GM21786 (cell line): ENCODE data around the gene CPED1.

Source experiments
- ATAC-seq: cut with Tn5 transposase; IDR thresholded peaks from one replicate; pipeline ENCODE4 v1.9.1; 2021; ENCODE audit not compliant: unreplicated experiment

The CPED1 gene

GRCh38 chr7:120988591-120989256 lies at the start of gene CPED1:
TSS of gene CPED1 (plus strand) at chr7:120988711. CDS start at chr7:120989622, 911 bp downstream.
- peak; percentile 38 for ATAC-seq

DNA sequence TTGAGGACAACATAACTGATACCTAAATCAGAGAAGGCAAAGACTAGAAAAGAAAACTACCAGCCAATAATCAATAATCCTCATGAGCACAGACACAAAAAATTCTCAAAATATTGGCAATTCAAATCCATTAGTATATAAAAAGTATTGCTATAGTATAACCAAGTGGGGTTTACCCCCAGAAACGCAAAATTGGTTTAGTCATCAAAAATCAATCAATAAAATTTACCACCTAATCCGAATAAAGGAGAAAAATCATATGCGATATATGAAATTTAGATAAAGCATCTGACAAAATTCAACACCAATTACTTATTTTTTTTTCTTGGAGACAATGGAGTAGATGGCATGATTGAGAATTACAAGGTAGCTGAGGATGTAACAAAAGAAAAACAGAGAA lies 49.2 kb upstream of the CPED1 start:
- no peak for ATAC-seq

- peak; percentile 66 for ATAC-seq
Measured at GRCh38 chr7:120941064-120941463, 47.4 kb upstream of the CPED1 start.

- no peak for ATAC-seq
Measured at GRCh38 chr7:120941856-120942255, 46.7 kb upstream of the CPED1 start.

- no peak for ATAC-seq
Measured at GRCh38 chr7:120942861-120943260, 45.6 kb upstream of the CPED1 start.

- no peak for ATAC-seq
Measured at GRCh38 chr7:120944826-120945562, 43.5 kb upstream of the CPED1 start.

DNA sequence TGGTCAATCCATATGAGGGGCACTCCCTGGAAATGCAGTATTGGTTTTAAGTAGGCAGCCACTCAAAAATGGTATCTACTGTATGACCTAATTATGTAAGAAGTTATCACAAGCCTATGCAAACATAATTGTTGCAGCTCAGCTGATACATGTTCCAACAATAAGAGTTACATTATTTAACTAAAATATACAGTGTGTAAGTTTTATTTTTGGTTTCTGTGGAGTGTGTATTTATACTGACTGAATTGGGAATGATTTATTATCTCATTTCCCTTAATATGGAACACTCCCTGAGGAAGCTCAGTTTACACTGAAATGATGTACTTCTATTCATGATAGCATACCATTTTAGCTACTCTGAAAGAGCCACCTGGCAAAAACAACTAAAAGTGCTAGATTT lies 40.5 kb upstream of the CPED1 start:
- no peak for ATAC-seq

GRCh38 chr7:120949393-120949911 lies 39.1 kb upstream of the CPED1 start:
- no peak for ATAC-seq

GRCh38 chr7:120949998-120950538 lies 38.4 kb upstream of the CPED1 start:
- ATAC-seq, result no peak

DNA sequence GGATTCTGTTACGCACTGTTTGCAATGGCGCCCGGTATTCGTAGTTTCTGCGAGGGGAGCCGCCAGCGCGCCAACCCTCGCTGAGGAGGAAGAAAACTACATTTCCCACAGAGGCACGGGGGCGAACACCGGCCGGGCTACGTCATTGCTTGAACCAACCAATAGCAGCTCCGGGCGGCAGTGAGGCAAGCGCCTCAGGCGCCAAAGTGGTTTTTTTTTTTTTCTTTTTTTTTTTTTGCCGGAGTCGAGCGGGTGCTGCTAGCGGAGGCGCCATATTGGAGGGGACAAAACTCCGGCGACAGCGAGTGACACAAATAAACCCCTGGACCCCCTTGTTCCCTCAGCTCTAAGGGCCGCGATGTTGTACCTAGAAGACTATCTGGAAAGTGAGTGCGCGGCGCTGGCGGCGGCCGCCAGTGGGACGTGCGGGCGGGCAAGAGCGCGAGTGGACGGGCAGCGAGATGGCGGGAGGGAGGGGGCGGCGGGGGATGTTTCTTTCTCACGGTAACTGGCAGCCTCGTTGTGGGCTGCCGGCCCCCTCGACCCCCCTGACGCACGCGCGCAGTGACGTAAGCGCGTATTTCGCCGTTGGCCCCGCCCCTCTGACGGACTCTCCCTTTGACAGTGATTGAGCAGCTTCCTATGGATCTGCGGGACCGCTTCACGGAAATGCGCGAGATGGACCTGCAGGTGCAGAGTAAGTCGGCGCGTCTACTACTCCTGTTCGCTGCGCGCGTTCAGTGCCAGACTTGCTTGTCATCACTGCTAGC lies 37.8 kb upstream of the CPED1 start, which contains the start of gene ING3:
ING3 (plus strand) TSS at position 239 of the 770 bp plus-strand sequence; CDS start at position 359, 120 bp downstream.
- peak; percentile 95 for ATAC-seq

DNA sequence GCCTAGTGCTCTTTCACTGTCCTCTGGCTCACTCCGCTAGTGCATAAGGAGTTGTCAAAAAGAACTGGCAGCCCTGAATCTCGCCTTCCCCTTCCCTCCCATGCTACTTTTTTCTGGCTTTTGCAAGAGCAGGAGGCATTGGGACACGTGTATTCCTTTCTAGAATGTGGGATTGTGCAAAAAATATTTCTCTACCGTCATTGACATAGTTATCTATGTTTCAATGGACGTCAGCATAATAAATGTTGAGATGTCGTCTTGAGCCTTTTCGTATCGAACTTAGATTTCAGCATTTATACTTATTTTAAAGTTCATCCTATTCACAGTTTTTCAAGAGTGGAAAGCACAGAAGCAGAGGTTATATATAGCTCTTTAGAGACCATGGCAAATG lies 37.2 kb upstream of the CPED1 start:
- ATAC-seq, result no peak

- no peak for ATAC-seq
Measured at GRCh38 chr7:120951826-120952225, 36.7 kb upstream of the CPED1 start.

DNA sequence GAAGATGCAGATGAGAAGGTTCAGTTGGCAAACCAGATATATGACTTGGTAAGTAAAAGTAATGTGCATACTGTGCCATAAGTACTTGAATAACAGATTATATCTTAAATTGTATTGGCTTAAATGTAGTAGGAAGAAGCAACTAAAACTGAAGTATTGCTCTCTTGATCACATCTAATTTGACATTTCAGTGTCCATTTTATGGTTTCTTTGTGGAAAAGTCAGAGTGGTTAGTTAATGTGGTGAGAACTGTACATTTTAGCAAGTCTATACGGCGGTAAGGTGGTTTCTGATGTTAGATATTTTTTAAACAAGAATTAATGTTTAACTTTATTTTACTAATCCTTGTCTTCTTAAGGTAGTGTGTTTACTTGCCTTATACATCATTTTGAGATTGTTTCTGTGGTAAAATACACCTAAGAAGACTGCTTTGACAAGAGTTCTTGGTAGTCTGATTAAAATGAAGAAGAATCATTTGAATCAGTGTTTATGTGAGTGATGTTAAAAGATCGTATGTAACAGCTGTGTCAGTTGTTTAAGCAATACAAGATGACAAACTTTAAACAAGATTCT lies 32.8 kb upstream of the CPED1 start:
- ATAC-seq, result peak; percentile 34

DNA sequence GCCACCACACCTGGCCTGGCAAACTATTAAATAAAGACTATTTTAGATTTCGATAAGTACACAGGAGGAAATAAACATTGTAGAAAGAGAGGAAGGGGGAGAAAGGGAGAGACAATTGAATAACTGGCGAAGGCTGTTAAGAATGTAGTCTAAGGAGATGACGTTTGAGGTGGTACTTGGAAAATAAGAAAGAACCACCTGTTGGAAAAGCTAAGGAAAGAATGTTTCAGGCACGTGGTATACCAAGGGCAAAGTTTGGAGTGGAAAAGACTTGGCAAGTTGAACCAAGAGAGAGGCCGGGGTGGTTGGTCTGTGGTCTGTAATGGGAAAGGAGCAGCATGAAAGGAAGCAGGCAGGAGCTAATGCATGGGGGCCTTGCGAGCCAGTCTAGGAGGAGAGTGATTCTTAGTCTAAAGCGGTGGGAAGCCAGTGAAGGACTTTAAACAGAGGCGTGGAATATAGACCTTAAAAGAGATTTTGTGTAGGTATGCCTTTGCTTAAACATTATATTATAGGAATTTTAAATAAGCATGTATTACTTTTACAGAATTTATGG lies 28.5 kb upstream of the CPED1 start:
- no peak for ATAC-seq

DNA sequence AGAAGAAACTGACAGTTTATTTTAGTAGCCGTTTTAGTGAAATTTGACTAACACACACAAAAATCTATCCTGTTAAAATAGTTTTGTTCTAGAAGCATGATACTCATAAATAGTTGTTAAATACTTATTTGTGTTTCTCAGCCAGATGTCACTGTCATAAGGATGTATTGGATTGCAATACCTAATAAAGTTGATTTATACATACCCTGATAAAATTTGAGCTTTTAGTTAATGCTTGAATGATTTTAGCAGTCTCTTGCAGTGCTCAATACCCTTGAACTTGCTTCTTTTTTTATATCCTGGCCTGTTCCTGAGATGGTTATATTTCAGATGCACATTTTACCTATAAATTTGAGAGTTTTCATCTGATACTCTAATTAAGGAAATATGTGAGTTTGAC lies 27.8 kb upstream of the CPED1 start:
- no peak for ATAC-seq

GRCh38 chr7:120961638-120962173 lies 26.8 kb upstream of the CPED1 start:
- no peak for ATAC-seq

GRCh38 chr7:120964088-120964487 lies 24.4 kb upstream of the CPED1 start:
- ATAC-seq, result no peak

DNA sequence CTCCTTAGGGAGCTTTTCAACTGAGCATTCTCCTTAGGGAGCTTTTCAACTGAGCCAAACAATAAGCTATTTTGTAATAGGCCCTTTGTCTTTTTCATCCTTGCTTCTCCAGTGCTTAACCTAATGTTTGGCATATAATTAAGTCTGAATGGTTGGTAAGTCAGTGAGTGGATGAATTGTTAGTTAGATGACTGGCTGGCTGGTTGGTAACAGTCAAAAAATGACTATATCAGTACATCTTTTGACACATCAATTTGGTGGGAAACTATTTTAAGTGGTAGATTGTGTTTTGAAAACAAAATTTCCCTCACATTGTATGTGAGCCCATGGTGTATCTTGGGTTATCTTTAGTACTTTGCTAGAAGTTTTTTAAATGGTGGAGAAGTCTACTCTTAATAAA lies 21.6 kb upstream of the CPED1 start:
- ATAC-seq, result no peak

GRCh38 chr7:120973849-120974248 lies 14.7 kb upstream of the CPED1 start:
- no peak for ATAC-seq

DNA sequence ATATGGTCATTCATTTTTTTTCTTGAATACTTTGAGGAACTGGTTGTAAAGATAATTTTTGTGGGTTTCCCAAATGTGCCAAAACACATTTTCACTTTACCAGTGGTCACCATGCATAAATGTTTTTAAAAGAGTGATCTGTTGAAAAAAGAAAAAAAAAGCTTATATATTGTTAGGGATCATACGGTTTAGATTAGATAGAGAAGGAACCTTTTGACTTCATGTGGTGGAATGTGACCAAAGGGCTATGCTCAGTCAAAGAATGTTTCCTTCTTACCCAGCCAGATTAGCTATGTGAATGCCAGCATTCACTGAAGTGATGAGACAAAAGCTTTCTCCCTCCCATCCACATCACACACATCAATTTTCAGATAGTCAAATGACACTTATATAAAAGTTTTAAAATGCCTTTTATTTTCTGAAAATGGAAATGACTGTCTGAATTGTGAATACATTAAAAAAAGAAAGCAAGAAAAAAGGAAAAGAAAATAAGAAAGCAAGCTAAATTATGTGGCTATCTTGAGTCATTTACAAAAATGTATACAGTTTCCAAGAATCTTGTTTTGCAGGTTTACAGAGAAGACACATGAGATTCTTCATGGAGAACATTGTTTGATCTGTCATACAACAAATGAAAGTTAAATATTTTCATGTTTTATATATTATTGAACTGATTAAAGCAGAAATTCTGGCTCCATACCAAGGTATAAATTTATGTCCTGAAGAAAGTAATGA lies 8.6 kb upstream of the CPED1 start:
- ATAC-seq, result no peak
